ENCODE measurements around the gene INCENP.

INCENP gene

DNA sequence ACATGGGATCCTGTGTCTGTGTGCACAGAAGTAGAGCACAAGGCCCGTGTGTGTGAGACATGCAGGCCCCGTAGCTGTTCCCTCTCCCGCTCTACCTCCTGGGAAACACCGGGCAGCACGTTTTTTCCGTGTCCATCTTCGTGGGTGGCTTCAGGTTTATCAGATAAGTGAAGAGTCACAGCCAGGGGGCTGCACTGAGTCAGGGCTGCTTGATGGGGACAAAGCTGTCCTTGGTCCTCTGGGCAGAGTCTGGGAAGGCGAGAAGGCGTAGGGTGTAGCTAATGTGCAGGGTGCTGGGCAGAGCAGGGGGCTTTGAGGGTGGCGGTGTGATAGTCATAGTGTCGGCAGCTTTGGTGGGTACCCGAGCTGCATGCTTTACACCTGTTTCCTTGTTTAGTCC is 23.7 kb downstream of the INCENP start:
- TF ChIP-seq, protein P1, sequence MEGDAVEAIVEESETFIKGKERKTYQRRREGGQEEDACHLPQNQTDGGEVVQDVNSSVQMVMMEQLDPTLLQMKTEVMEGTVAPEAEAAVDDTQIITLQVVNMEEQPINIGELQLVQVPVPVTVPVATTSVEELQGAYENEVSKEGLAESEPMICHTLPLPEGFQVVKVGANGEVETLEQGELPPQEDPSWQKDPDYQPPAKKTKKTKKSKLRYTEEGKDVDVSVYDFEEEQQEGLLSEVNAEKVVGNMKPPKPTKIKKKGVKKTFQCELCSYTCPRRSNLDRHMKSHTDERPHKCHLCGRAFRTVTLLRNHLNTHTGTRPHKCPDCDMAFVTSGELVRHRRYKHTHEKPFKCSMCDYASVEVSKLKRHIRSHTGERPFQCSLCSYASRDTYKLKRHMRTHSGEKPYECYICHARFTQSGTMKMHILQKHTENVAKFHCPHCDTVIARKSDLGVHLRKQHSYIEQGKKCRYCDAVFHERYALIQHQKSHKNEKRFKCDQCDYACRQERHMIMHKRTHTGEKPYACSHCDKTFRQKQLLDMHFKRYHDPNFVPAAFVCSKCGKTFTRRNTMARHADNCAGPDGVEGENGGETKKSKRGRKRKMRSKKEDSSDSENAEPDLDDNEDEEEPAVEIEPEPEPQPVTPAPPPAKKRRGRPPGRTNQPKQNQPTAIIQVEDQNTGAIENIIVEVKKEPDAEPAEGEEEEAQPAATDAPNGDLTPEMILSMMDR (IDR thresholded peaks at IDR 0.05; ENCODE audit: borderline replicate concordance, extremely low read depth, low read length, poor library complexity, severe bottlenecking) = no peak
- TF ChIP-seq EZH2 (IDR thresholded peaks at IDR 0.05; ENCODE audit: borderline replicate concordance, low read depth, low read length, severe bottlenecking) = no peak
- Histone ChIP-seq H3K4me3 (ENCODE audit: low read depth in 1 of 2, low read length in 2 of 2) (no peak overlapping the region), H3K9ac (ENCODE audit: low read depth, low read length) (no peak overlapping the region), H3K4me2 (ENCODE audit: insufficient read depth, low read length) (no peak overlapping the region), H3K79me2 (ENCODE audit: insufficient read depth, low read length) (no peaks in the 10 kb centered on the region), H3K27ac (ENCODE audit: low read length) (no peak overlapping the region), H4K20me1 (ENCODE audit: insufficient read depth, low read length) (peaks cover 52% of the 10 kb centered on the region), H3K4me1 (ENCODE audit: insufficient read depth, low read length) (no peaks in the 10 kb centered on the region), H3K36me3 (ENCODE audit: insufficient read depth, low read length) (peaks cover 99% of the 10 kb centered on the region), H3K27me3 (ENCODE audit: insufficient read depth, low read length, poor library complexity) (no peaks in the 10 kb centered on the region), H2AFZ (ENCODE audit: low read depth, low read length) (no peak overlapping the region), H3K9me3 (ENCODE audit: insufficient read depth, low read length, severe bottlenecking) (no peaks in the 10 kb centered on the region)
- ATAC-seq (ENCODE audit: insufficient read depth, low read depth) = no peak
- DNase-seq = no peak

DNA sequence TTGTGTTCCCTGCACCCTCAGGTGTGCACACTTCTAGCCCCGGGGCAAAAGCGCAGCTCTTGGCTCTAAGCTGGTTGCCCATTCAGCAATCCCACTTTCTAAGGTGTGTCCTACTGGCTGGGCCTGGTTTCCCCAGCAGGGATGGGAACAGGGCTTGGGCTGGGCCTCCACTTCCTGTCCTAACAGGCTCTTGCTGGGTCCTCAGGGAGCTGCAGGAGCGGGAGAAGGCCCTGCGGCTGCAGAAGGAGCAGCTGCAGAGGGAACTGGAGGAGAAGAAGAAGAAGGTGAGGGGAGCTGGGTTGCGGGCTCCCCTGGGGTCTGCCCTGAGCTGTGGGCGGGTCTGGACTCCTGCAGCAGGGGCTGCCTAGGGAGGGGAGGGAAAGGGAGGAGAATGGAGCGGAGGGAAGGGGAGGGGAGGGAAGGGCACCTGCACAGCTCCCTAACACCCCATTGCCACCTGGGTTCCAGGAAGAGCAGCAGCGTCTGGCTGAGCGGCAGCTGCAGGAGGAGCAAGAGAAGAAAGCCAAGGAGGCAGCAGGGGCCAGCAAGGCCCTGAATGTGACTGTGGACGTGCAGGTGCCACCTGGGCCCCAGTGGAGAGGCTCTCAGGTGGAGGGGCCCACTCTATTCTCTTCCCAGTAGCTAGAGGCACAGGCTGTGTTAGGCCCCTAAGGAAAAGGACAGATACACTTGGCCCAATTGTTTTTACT is 24.6 kb downstream of the INCENP start:
- Histone ChIP-seq H2AFZ (ENCODE audit: low read depth, low read length) (no peak overlapping the region), H3K79me2 (ENCODE audit: insufficient read depth, low read length) (no peaks in the 10 kb centered on the region), H3K9ac (ENCODE audit: low read depth, low read length) (no peak overlapping the region), H3K36me3 (ENCODE audit: insufficient read depth, low read length) (peaks cover 99% of the 10 kb centered on the region), H3K9me3 (ENCODE audit: insufficient read depth, low read length, severe bottlenecking) (no peaks in the 10 kb centered on the region), H3K4me1 (ENCODE audit: insufficient read depth, low read length) (no peaks in the 10 kb centered on the region), H3K27ac (ENCODE audit: low read length) (no peak overlapping the region), H3K4me3 (ENCODE audit: low read depth in 1 of 2, low read length in 2 of 2) (no peak overlapping the region), H3K4me2 (ENCODE audit: insufficient read depth, low read length) (no peak overlapping the region), H4K20me1 (ENCODE audit: insufficient read depth, low read length) (peaks cover 44% of the 10 kb centered on the region), H3K27me3 (ENCODE audit: insufficient read depth, low read length, poor library complexity) (no peaks in the 10 kb centered on the region)
- DNase-seq (no peak), ATAC-seq (ENCODE audit: insufficient read depth, low read depth) (no peak)
- TF ChIP-seq EZH2 (IDR thresholded peaks at IDR 0.05; ENCODE audit: borderline replicate concordance, low read depth, low read length, severe bottlenecking) = no peak
- TF ChIP-seq, protein P1 (IDR thresholded peaks at IDR 0.05; ENCODE audit: borderline replicate concordance, extremely low read depth, low read length, poor library complexity, severe bottlenecking) = no peak

DNA sequence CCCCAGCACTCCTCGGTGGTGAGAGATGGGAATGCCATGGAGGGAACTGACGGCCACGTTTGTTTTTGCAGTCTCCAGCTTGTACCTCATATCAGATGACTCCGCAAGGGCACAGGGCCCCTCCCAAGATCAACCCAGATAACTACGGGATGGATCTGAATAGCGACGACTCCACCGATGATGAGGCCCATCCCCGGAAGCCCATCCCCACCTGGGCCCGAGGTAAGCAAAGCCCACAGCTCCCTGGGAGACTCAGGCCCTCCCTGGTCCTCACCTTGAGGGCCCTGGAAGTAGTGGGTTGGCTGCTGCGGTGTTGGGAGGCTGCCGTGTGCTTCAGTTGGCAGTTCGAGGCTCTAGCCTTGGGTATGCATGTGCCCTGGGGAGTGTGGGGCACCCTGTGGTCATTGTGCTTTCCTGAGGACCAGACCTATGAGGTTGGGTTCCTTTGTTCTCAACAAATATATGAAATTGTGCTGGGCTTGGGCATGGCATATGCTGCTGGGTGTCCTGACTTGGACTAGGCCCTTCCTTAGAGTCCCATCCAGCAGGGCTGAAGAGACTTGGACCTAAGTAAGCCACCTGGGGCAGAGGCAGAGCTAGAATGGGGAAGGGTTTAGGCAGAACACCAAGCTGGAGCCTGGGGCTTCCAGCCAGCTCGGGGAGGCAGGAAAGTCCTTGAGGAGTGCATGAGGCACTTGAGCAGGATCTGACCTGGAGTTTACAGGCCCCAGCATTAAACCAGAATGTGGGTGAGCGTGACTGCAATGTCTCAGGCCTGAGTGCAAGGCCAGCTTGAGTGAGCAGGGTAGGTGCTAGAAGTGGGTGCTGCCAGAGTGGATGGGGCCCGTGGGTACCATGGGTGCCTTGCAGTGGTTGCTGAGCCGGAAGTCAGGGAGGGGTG is 26.4 kb downstream of the INCENP start:
- Histone ChIP-seq H4K20me1 (ENCODE audit: insufficient read depth, low read length) (peaks cover 35% of the 10 kb centered on the region), H3K4me2 (ENCODE audit: insufficient read depth, low read length) (no peak overlapping the region), H3K9ac (ENCODE audit: low read depth, low read length) (no peak overlapping the region), H3K79me2 (ENCODE audit: insufficient read depth, low read length) (no peaks in the 10 kb centered on the region), H2AFZ (ENCODE audit: low read depth, low read length) (no peak overlapping the region), H3K4me1 (ENCODE audit: insufficient read depth, low read length) (no peaks in the 10 kb centered on the region), H3K27me3 (ENCODE audit: insufficient read depth, low read length, poor library complexity) (no peaks in the 10 kb centered on the region), H3K9me3 (ENCODE audit: insufficient read depth, low read length, severe bottlenecking) (no peaks in the 10 kb centered on the region), H3K36me3 (ENCODE audit: insufficient read depth, low read length) (peaks cover 81% of the 10 kb centered on the region), H3K4me3 (ENCODE audit: low read depth in 1 of 2, low read length in 2 of 2) (no peak overlapping the region), H3K27ac (ENCODE audit: low read length) (no peak overlapping the region)
- TF ChIP-seq EZH2 (IDR thresholded peaks at IDR 0.05; ENCODE audit: borderline replicate concordance, low read depth, low read length, severe bottlenecking) = no peak
- TF ChIP-seq, protein P1 (IDR thresholded peaks at IDR 0.05; ENCODE audit: borderline replicate concordance, extremely low read depth, low read length, poor library complexity, severe bottlenecking) = no peak
- ATAC-seq (ENCODE audit: insufficient read depth, low read depth) = no peak
- no peak for DNase-seq
